NCI-H82 (cell line): ENCODE results near the gene KRTAP5-5.
"Not testable (repeated sequence)": the region's sequence is repeated elsewhere in the genome, so short reads cannot be mapped to it uniquely, and the experiment has no call there.

Experiments used
- DNase-seq: peaks from one replicate; lab custom pipeline; 2025; lab: John Stamatoyannopoulos, UW

Gene KRTAP5-5

DNA sequence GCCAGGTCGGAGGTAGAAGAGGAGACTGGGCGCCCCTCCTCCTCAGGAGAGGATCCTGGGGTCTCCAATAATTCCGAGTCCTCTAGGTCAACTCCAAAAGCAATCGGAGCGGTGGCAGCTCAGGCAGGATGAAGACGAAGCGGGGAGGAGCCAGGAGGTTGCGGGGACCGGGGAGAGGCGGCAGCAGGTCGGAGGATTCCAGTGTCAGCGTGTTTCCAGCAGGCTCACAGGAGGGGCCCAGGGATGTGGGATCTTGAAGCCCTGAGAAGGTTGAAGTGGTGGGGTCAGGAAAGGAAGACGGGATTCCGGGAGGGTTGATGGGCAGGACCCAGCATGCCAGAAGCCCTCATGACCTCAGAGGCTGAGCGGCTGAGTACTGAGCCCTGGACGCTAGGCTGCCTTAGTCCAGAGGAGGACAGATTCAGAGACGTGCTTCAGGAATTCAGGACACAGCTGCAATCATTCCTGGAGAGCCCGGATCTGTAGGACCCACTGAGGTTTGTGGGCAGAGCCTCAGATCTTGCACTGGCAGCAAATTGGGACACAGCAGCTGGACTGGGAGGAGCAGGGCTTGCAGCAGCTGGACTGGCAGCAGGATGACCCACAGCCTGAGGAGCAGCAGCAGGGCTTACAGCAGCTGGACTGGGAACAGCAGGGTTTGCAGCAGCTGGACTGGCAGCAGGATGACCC is 22.3 kb upstream of the KRTAP5-5 start:
- DNase-seq = not testable (repeated sequence)

DNA sequence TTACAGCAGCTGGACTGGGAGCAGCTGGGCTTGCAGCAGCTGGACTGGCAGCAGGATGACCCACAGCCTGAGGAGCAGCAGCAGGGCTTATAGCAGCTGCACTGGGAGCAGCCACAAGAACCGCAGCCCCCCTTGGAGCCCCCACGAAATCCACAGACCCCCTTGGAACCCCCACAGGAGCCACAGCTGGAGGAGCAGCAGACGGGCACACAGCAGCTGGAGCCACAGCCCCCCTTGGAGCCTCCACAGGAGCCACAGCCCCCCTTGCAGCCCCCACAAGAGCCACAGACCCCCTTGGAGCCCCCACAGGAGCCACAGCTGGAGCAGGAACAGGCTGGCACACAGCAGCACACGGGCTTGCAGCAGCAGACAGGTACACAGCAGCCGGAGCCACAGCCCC is 21.7 kb upstream of the KRTAP5-5 start:
- DNase-seq = not testable (repeated sequence)

DNA sequence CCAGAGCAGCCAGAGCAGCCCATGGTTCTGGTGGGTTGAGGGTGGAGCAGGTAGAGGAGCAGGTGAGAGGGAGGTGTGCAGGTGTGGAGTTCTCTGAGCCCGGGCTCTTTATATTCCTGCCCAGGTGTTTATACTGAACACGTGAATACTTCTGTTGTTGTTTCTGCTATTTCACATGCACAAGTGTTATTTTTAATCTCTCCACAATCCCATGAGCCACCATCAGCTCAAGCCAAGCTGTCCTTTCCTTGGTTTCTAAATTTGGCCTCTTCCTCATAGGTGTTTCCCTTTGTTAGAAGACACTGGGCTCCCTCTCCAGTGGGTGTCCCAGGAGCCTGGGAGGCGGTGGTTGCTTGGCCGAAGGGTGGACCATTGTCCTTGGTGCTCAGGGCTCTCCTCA is 21.2 kb upstream of the KRTAP5-5 start, which contains the start of gene KRTAP5-3:
KRTAP5-3 (minus strand) TSS at position 101 of the 400 bp plus-strand sequence; CDS start at position 23, 78 bp downstream.
- DNase-seq = no peak

DNA sequence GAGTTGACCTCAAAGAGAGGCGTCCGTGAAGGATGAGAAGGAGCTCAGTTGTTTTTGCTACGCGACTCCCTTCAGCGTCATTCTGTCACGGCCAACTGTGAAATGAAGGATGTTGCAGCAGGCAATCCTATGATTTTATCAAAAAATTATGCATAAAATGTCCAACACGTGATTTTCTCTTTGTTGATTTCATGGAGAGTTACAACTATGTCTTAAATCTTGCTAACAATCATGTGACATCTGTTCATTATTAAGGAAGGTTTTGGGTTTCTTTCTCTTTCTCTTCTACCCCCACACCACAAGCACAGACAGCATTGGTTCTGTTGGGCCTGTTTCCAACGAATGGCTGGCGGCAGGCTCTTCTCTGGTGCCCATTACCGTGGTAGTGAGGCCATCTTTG is 11.3 kb upstream of the KRTAP5-5 start:
- DNase-seq = no peak

DNA sequence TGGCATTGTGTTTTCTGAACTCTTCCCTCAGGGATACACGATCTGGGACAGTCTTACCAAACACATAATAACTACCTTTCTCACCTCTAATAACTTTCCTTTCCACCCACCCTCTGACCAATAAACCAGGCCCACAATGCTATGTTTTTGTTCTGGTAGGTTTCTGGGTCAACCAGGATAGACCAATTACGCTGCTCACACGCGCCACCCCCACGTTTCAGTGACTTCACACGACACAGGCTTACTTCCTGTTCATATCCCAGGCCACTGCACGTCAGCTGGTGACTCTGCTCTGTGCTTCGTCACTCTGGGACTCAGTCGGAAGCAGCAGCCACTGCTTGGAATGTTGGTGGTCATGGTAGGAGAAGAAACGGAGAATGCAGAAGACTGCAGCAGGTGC is 10.1 kb upstream of the KRTAP5-5 start:
- DNase-seq = no peak

DNA sequence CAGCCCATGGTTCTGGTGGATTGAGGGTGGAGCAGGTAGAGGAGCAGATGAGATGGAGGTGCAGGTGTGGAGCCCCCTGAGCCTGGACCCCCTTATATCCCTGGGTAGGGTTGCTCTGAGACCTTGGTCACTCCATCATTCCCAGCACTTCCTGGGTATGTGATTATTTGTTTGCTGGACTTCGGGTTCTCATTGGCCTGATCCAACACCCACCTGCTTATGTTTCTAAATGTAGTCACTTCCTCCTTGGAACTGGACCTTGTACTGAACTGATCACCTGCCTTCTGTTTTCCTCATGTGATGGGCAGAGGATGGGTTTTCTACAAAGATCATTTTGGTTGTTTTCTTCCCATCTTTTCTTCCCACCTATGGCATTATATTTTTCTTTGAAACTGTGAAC is 7.5 kb upstream of the KRTAP5-5 start, which contains the start of gene KRTAP5-4:
KRTAP5-4 (minus strand) TSS at position 53 of the 400 bp plus-strand sequence; CDS start at position 8, 45 bp downstream.
- no peak for DNase-seq

DNA sequence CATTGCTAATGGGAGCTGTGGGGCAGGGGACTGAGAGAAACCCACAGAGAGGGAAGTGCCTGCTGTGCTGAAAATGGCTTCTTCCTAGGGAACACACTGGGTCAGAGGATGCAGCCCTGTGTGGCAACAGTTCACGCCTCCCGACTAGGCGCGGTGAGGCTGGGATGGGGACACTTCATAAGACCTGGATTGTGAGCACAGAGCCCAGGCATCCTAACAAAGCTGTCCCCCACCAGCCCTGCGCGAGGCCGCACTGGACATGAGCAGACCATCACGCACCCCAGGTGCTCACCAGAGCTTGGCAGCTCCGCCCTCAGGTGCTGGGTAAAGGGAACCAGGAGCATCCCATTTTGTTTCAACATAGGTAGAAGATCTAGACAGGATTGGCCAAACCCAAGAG is 5.9 kb upstream of the KRTAP5-5 start:
- no peak for DNase-seq

DNA sequence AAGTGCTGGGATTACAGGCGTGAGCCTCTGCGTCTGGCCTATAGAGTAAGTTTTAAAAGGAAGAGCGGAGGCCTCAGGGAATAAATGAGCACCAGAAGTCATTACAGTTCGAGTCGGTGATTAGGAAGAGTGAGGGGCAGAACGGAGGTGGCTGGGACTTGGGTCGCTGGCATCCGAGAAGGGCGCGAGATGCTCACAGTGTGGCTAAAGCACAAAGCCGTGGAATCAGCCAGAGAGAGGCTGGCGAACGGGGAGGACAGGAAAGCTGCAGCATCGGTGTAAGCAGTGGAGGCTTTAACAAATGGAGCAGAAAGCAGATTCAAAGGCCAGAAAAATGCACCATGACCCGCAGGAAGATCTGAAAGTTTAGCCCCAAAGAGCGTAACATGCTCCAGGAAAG is 5.0 kb upstream of the KRTAP5-5 start:
- no peak for DNase-seq

DNA sequence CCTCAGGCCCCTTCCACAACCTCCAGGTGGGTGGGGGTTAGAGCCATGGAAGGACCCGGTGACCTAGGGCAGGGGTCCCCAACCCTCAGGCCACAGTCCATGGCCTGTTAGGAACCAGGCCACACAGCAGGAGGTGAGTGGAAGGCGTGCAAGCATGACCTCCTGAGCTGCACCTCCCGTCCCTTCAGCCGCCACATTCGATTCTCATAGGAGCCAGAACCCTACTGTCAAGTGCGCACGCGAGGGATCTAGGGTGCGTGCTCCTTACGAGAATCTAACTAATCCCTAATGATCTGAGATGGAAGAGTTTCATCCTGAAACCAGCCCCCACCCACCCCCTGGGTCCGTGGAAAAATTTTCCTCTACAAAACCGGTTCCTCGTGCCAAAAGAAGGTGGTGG is 4.0 kb upstream of the KRTAP5-5 start:
- no peak for DNase-seq

DNA sequence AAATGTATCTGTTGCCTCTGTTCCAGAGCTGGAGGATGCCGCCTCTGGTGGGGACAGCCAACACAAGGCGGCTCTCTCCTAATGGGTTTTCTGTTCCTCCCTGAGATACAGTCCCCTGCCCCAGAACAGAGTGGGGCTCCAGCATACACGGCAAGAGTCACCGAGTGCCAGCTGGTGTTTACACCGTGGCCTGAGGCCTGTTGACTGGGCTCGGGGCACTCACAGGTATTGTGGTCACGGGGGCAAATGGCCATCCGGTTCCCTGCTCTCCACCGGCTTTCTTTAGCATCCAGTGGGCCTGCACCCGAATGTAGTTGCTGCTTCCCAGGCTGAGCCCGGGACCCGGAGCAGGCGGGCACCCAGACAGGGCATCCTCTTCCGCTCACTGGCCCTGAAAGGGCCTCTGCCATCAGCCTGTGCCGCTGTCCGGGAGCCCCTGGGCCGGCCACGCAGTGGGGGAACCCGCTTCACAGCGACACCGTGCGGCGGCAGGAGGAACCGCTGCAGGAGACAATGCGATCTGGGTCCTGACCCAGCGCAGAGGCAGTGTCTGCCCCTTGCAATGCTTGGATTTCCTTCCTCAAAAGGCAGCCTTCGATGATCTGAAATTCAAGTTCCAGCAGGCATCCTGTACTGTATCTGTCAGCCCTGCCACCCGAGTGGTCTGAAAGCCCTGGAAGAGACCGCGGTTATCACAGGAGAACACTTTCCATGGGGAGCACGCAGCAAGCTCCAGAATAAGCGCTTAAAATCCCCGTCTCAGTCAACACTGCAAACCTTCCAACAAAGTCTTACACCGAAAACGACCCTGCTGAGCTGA is 859 bp upstream of the KRTAP5-5 start:
- DNase-seq = peak; percentile 38

DNA sequence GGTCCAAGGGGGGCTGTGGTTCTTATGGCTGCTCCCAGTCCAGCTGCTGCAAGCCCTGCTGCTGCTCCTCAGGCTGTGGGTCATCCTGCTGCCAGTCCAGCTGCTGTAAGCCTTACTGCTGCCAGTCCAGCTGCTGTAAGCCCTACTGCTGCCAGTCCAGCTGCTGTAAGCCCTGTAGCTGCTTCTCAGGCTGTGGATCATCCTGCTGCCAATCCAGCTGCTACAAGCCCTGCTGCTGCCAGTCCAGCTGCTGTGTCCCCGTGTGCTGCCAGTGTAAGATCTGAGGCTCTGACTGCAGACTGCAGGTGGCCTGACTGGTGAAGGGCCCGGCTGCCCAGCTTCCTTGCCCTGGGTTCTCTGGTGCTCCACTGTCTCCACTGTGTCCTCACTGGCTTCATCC is 696 bp downstream of the KRTAP5-5 start:
- no peak for DNase-seq

DNA sequence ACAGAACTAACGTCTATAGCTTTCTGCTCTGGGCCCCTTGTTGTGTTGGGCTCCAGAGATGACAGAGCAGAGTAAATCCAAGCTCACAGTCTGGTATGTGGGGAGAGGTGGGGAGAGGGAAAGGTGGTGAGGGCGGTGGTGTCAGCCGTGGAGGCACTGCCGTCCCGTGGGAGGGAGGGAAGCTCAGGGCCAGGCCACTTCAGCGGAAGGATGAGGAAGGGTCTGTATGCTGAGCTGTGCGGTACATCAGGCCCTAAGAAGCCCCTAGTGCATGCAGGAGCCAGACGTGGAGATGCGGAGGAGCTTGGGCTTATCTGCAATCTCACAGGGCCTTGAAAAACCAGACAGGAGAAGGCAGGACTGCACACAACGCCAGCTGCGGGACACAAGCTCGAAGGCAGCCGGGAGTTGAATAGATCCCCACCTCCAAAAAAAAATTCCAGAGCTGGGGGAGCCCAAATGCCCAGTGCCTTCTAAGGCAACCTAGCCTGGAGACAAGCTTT is 1.5 kb downstream of the KRTAP5-5 start:
- no peak for DNase-seq

DNA sequence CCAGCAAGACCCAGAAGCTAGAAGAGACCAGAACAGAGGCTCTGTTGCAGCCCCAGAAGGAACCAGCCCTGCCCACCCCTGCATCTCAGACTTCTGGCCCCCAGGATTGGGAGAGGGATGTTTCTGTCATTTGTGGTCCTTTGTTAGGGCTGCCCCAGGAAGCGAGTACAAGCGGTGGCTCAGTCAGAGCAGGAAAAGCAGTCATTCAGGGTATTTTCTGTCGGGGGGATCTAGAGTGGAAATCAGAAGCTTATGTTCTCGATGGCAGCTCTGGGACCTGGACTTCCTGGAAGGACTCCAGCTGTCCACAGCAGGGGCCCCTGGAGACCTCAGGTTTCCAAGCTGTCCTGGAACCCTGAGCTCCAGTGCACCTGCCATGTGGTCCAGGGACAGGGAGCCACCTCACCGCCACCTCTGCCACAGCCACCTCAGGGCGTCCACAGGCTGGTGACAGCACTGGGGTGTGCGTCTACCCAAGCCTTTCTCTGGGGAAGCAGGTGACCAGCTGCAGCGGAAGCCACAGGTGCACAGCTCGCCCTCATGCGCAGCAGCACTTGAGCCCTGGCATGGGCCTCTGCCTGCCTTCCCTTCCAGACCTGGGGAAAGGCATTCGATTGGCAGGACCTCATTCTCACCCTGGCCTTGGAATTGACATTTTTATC is 2.6 kb downstream of the KRTAP5-5 start:
- no peak for DNase-seq

DNA sequence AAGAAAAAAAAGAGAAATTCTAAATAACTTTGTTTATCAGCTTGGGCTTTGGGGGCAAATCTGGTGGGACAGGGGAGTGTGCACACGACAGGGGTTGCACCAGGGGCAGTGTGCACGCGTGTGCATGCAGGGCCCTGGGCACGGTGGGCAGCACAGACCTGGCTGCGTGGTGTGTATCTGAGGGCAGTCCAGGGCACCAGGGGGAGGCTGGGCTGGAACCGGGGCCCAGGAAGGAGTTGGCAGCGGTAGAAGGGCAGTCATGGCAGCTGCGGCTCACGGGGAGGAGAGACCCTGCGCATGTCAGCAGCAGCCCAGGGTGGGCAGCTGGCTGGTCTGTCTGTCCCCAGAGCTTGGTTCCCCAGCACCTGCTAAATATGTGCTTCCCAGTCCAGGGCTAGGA is 4.3 kb downstream of the KRTAP5-5 start:
- no peak for DNase-seq

DNA sequence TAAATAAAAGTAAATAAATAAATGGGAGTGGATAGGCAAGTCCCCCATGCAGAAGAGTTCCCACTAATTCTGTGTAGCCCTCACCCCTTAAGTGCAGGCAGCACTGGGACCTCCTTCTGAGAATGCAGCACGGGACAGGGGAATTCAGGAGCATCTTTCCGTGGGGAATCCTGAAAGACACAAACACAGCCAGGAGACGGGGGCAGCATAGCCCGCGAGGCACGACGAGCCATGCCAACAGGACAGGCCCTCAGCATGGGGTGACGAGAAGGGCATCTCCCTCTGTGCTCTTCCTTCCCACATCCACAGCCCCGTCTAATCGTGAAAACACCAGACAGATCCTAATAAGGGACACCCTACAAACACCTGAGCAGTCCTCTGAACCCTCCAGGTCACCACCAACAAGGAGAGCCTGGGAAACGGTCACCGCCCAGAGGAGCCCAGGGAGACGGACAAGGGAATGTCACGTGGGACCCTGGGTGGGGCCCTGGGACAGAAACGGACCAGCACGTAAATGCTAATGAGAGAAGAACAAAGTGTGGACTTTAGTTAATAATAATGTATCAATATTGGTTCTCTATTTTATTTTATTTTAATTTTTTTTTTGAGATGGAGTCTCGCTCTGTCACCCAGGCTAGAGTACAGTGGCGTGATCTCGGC is 6.8 kb downstream of the KRTAP5-5 start:
- DNase-seq = no peak

DNA sequence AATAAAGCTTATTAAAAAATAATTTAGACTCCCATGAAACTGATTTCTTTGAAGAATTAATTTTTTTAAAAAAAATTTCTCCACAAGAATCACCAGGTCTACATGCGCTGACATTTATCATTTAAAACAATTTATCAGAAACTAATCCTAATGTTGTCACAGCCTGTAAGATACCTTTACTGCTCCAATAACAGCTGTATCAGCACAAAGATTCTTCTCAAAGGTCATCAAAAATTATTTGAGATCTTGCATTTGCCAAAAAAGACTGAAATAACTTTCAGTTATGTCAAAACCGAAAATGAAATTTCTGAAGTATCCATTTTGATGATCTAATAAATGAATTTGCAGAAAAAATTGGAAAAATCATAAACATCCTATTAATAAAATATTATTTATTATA is 8.1 kb downstream of the KRTAP5-5 start:
- no peak for DNase-seq

DNA sequence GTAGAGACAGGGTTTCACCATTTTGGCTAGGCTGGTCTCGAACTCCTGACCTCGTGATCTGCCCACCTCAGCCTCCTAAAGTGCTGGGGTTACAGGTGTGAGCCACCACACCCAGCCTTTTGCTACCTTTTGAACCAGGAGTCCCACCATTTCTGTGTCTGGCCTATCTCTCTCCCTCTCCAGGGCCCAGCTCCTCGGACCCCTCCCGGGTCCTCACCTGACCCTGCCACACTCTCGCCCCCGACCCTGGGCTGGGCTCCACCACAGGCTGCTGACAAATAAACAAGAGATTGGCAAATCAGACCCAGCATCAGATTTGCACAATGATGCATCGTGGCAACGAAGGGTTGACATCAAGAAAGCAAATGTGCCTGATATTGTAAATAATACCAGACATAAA is 8.8 kb downstream of the KRTAP5-5 start:
- no peak for DNase-seq

DNA sequence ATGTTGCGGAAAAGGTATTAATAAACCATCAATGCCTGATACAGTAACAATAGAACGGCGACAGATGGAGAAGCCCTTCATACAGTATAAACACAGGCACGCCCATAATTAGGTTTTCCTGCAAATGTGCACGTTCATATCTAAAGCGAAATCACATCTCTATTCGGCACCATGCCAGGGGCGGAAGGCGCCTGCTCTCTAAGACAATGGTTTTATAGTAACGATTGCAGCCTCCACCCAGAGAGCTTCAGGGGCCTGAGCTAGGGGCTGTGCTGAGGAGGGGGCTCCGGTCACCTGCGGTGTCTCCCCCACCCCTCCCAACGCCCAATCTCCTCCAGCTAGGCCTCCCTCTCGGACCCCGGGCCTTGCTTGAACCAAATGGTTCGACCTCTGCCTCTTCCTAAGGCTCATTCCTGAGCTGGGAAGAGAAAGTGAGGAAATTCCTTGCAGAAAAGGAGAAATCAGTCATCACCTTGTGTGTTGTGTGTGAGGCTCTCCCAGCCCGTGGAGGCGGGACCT is 9.6 kb downstream of the KRTAP5-5 start:
- DNase-seq = no peak

DNA sequence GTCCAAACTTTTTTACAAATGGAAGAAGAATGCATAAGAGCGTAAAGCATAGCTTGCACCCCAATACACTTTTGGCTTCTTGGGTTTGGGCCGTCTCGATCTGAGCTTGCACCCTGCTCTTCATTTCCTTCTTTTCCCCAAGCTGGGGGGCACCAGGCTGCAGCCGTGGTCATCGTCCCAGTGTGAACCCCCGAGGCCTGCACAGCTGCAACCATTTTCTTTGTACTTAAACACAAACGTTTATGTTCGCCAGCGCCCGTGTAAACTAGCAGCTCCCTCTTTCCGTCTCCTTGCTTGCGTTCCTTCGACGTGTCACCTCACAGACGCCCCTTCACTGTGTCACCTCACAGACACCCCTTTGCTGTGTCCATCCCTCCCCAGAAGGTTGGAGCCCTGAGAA is 10.1 kb downstream of the KRTAP5-5 start:
- no peak for DNase-seq

DNA sequence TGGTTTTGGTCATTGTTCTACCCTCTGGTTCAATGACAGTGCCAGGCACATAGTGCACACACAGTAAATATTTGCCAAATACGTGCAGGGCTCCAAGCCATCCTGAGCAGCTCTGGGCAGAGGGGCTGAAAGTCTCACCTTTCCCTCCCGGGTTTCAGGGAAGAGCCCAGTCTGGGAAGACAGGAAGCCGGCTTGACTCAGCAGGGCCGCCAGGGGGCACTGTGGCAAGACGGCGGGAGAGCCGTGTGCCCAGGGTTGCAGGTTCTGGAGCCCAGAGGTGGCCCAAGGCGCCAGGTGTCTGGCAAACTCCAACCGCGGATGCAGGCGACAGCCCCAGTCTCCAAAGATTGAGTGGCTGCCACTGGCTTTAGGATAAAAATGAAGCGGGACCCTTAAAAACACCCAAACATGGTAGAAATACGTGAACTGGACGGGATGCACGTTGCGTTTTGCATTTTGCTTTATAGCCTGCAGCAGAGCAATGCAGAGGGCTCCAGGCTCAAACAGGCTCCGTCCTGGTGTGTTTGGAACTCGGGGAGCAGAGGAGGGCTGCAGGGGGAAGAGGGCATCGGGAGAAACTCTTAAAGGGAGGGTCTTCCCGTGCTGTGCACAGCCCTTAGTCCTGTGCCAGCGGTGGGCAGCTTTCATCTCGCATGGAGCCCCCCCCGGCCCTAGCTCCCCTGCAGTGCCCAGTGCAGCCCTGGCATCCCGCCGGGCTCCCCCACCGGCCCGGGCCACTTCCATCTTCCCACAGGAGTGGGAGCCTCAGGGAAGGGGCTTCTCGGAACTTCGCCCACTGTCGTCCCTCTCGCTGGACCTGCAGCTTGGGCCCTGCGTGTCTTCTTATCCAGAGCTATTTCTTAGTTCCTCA is 10.7 kb downstream of the KRTAP5-5 start:
- DNase-seq = peak; percentile 52

DNA sequence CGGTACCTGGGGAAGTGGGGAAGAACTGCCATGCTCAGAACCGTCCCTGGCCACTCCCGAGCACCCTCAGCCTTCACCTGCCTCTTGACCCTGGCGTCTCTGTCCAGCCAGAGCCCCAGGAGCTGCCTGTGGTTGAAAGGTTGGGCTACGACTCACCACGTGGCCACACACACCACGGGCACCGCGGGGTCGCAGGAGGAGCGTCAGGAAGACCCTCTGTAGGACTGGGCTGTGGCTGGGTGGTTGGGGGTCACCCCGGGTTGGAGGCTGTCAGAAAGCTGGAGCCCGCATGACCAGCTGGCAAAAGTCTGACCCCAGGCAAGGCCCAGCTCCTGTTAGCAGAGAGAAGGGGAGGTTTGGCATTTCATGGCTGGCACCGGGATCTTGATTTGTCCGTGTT is 11.5 kb downstream of the KRTAP5-5 start:
- no peak for DNase-seq
